Osteocyte (in vitro differentiated cells): ENCODE measurements around the gene TMEM59. TPM values are rescaled to one million over a fixed set of nuclear protein-coding genes. Genes with fewer than 3 reads are reported as not detected.
A peak's percentile ranks its signal among the peaks of the same experiment; 100 is the strongest.
"Not testable (repeated sequence)": the region's sequence is repeated elsewhere in the genome, so short reads cannot be mapped to it uniquely, and the experiment has no call there.

Experiments used
- DNase-seq: peaks from one replicate; pipeline ENCODE4 v3.0.0; 2021; ENCODE audit warnings: mixed read lengths; ENCODE audit not compliant: unreplicated experiment; ENCODE audit errors: extremely low spot score
- H3K27ac Mint-ChIP-seq: one replicate; pipeline ENCODE4 v1.8.0; 2021; ENCODE audit warnings: mild to moderate bottlenecking, mixed read lengths; ENCODE audit not compliant: unreplicated experiment
- H3K27me3 Mint-ChIP-seq: one replicate; pipeline ENCODE4 v1.8.0; 2021; ENCODE audit warnings: mixed read lengths; ENCODE audit not compliant: unreplicated experiment
- H3K36me3 Mint-ChIP-seq: one replicate; pipeline ENCODE4 v1.8.0; 2021; ENCODE audit warnings: mixed read lengths; ENCODE audit not compliant: unreplicated experiment
- H3K4me1 Mint-ChIP-seq: one replicate; pipeline ENCODE4 v1.8.0; 2021; ENCODE audit warnings: mixed read lengths; ENCODE audit not compliant: unreplicated experiment
- H3K4me3 Mint-ChIP-seq: one replicate; pipeline ENCODE4 v1.8.0; 2021; ENCODE audit warnings: mild to moderate bottlenecking, moderate library complexity, mixed read lengths; ENCODE audit not compliant: unreplicated experiment
- H3K9me3 Mint-ChIP-seq: one replicate; pipeline ENCODE4 v1.8.0; 2021; ENCODE audit warnings: mixed read lengths; ENCODE audit not compliant: unreplicated experiment
- CTCF ChIP-seq: fragments of 200-600 bp; sonication (generic); IDR thresholded peaks from 2 replicates; pipeline ENCODE4 v1.5.0; 2021; ENCODE audit warnings: antibody characterized with exemption, mild to moderate bottlenecking, moderate library complexity
- total RNA-seq: library from RNA; stranded (reverse); gene quantifications from 2 replicates; pipeline ENCODE4 v1.2.1, GENCODE V29; 2021

Gene TMEM59
- total RNA-seq, 1 donor from 2014 or later = 409 TPM

- DNase-seq = no peak
- no peaks in the 10 kb centered on the region for H3K9me3 Mint-ChIP-seq
- H3K27me3 Mint-ChIP-seq = peaks cover 8% of the 10 kb centered on the region
- TF ChIP-seq CTCF = no peak
- H3K36me3 Mint-ChIP-seq = peaks cover 29% of the 10 kb centered on the region
- H3K4me3 Mint-ChIP-seq = no peak overlapping the region
- H3K4me1 Mint-ChIP-seq = no peaks in the 10 kb centered on the region
- H3K27ac Mint-ChIP-seq = no peak overlapping the region
Observed at GRCh38 chr1:54027848-54028247, 25.2 kb downstream of the TMEM59 start.

GRCh38 chr1:54024811-54025210, 28.2 kb downstream of the TMEM59 start:
- DNase-seq, H3K27ac Mint-ChIP-seq, H3K9me3 Mint-ChIP-seq, H3K4me1 Mint-ChIP-seq, H3K36me3 Mint-ChIP-seq, H3K4me3 Mint-ChIP-seq: not testable (repeated sequence)
- peaks cover 12% of the 10 kb centered on the region for H3K27me3 Mint-ChIP-seq

GRCh38 chr1:54024358-54024757, 28.6 kb downstream of the TMEM59 start:
- no peaks in the 10 kb centered on the region for H3K9me3 Mint-ChIP-seq
- H3K27me3 Mint-ChIP-seq = peaks cover 12% of the 10 kb centered on the region
- no peak for TF ChIP-seq CTCF
- no peak overlapping the region for H3K4me3 Mint-ChIP-seq
- peaks cover under 1% of the 10 kb centered on the region for H3K36me3 Mint-ChIP-seq
- H3K27ac Mint-ChIP-seq = no peak overlapping the region
- H3K4me1 Mint-ChIP-seq = no peaks in the 10 kb centered on the region
- no peak for DNase-seq

GRCh38 chr1:54019562-54020176, 33.3 kb downstream of the TMEM59 start:
- H3K27me3 Mint-ChIP-seq = peaks cover 23% of the 10 kb centered on the region
- H3K36me3 Mint-ChIP-seq, H3K4me3 Mint-ChIP-seq, DNase-seq, H3K9me3 Mint-ChIP-seq, H3K4me1 Mint-ChIP-seq, H3K27ac Mint-ChIP-seq: not testable (repeated sequence)

- DNase-seq = peak; percentile 48
- peaks cover 4% of the 10 kb centered on the region for H3K4me1 Mint-ChIP-seq
- H3K4me3 Mint-ChIP-seq = no peak overlapping the region
- TF ChIP-seq CTCF = no peak
- no peaks in the 10 kb centered on the region for H3K9me3 Mint-ChIP-seq
- H3K27me3 Mint-ChIP-seq = peaks cover 24% of the 10 kb centered on the region
- H3K36me3 Mint-ChIP-seq = no peaks in the 10 kb centered on the region
- H3K27ac Mint-ChIP-seq = no peak overlapping the region
Observed at GRCh38 chr1:54018635-54019034, 34.4 kb downstream of the TMEM59 start.

- H3K9me3 Mint-ChIP-seq = no peaks in the 10 kb centered on the region
- peaks cover 26% of the 10 kb centered on the region for H3K27me3 Mint-ChIP-seq
- H3K4me1 Mint-ChIP-seq = peaks cover 4% of the 10 kb centered on the region
- no peak within 1 kb of the TSS for H3K4me3 Mint-ChIP-seq
- H3K36me3 Mint-ChIP-seq = no peaks in the 10 kb centered on the region
- H3K27ac Mint-ChIP-seq = no peak within 1 kb of the TSS
- peak; percentile 71 for DNase-seq
- no peak for TF ChIP-seq CTCF
Observed at GRCh38 chr1:54017979-54018378, 35.0 kb downstream of the TMEM59 start, which contains the start of gene LDLRAD1. TSS of gene LDLRAD1 (minus strand) at chr1:54018186. CDS start at chr1:54018112, 74 bp downstream.
